ENCODE results near the gene TIMM44.
"Not testable (repeated sequence)": the region's sequence is repeated elsewhere in the genome, so short reads cannot be mapped to it uniquely, and the experiment has no call there.

The TIMM44 gene

DNA sequence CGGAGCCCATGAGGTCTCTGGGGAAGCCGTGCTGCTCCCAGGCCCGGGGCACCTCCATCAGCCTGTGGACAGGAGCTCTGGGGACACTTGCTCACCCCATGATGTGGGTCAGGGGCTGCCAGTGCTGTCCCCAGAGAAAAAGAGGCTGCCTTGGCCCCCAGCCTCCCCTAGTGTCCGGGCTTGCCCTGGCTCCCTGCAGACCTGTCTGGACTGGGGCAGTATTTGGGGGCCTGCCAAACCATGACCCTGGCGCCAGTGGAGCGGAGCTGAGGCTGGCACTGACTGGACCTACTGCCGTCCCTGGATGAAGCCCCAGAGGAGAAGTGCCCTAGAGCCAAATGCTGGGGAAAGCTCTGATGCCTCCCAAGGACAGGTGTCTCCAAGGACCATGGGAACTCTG lies 31.6 kb upstream of the TIMM44 start:
- no peak for DNase-seq

DNA sequence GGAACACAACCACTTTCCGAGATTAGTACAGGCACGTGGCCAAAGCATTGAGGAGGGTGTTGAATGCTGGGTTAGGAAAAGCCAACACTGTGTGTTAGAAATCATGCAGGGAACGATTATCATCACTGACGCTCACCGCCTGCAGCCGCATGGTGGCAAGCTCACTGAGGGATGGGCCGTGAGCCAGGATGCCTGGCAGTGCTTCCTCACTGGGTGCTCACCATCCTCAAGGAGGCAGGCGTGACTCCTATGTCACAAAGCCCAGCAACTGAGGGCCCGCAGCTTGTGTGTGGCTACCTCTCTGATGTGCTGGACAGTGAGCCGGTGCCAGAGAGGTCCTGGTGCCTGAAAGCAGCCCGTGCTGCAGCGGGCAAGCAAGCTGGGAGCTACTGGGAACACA lies 30.4 kb upstream of the TIMM44 start:
- no peak for DNase-seq

DNA sequence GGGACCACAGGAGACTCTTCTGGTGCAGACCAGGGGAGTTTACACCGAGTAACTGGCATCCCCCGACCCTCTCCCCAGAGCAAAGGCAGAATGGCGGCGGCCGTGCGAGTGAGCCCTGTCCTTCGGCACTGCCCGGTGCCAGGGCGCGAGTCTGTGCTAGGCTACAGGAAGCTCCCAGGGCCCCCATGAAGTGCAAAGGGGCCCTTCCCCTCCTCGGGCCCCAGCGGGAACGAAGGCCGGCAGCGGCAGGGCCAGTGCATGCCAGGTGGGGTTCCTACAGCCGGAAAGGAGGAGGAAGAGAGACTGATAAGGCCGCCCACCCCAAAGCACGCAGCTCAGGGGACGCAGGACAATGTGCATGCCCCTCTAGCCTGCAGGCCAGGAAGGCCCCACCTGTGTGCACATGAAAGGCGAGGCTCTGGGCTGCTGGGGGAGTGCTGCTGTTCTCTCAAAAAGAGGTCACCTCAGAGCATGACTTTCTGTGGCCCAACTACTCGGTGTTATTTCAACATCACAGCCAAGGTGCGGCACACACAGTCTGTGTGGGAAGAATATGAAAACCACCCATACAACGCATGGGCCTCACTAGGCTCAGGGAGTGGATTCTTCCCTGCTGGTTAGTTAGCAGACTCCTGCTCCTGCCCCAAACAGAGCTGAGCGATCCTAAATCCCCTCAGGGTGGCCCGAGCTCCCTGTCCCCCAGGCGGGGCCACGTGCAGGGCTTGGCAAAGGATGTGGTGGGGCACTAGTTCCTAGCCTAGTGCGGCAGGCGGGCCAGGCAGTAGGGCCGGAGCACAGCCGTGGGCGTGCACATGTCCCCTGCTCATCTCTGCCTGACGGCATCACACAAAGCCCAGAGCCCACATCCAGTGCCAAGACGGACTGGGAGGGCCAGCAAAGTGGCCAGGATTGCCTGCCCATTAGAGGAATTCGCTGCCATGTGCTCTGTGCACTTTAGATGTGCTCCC lies 28.4 kb upstream of the TIMM44 start:
- no peak for DNase-seq

GRCh38 chr19:7970716-7971448 lies 27.4 kb upstream of the TIMM44 start:
- DNase-seq: peak; percentile 12

DNA sequence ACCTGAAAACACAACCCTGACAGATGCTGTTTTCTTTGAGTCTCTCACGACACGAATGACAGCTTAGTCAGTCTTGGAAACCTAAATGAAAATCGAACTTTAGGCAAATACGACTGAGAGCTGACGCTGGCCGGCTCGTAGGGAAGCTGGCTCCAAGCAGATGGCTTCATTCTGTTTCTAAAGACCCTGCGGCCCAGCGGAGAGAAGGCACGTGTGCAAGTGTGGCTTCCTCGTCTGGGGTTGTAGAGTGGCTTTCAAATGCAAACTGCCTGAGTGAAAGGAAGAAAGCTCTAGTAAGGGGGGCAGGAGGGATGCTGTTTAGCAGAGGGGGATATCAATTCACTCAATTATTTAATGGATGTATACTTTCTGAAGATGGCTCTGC lies 26.1 kb upstream of the TIMM44 start:
- no peak for DNase-seq

DNA sequence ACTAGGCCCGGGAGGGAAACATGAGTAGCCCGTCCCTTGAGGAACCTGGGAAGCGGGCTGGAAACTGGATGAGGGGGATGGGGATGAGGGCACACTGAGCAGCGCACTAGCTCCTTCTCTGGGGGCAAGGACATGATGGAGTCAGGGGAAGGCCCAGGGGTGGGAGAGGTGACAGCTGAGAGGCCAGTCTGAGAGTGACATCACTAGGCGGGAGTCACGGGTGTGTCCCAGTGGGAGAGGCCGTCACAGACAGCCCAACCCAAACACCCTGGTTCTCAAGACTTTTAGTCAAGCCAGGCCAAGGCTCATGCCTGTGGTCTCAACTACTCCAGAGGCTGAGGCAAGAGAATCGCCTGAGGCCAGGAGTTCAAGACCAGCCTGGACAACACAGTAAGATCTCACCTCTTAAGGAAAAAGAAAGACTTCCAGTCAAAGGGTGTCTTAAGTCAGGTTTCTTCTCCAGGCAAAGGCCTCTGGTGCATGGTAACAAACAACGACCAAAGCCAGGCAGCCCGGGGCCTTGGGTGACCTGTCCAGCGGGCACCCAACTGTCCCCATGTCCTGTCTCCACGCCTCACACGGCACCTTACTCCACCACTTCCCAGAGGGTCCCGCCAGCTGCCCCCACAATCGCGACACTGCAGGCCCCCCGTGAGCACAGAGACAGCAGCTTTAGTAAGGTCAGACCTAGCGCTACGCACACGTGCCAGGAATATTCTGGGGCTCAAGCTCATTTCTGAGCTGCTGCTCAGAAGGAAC lies 25.5 kb upstream of the TIMM44 start:
- DNase-seq: no peak

- no peak for DNase-seq
Observed at GRCh38 chr19:7968008-7968795, 24.7 kb upstream of the TIMM44 start.

- DNase-seq: no peak
Observed at GRCh38 chr19:7965921-7966665, 22.6 kb upstream of the TIMM44 start.

DNA sequence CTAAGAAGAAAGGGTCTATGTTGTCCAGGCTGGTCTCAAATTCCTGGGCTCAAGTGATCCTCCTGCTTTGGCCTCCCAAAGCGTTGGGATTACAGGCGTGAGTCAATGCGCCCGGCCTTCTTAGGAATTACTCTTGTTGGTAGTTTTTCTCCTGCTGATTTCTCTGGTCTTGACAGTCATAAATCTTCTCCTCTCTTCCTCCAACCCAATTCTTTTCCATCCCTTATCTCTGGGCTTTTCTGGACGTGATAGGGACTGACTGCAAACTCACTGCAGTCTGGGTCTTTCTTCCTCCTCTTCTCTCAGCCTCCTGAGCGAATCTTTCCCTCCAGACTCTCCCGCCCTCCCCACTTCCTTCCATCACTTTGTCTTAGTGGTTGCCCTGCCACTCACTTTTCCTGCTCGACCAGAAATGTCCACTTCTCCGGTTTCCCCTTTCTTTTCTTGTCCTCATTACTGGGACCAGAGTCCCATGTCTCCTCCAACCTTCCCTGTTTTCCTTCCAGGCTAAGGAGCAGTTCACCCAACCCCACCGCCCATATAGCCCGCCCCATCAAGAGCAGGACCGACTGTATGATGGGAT lies 21.9 kb upstream of the TIMM44 start:
- no peak for DNase-seq

GRCh38 chr19:7963566-7963965 lies 20.1 kb upstream of the TIMM44 start:
- no peak for DNase-seq

DNA sequence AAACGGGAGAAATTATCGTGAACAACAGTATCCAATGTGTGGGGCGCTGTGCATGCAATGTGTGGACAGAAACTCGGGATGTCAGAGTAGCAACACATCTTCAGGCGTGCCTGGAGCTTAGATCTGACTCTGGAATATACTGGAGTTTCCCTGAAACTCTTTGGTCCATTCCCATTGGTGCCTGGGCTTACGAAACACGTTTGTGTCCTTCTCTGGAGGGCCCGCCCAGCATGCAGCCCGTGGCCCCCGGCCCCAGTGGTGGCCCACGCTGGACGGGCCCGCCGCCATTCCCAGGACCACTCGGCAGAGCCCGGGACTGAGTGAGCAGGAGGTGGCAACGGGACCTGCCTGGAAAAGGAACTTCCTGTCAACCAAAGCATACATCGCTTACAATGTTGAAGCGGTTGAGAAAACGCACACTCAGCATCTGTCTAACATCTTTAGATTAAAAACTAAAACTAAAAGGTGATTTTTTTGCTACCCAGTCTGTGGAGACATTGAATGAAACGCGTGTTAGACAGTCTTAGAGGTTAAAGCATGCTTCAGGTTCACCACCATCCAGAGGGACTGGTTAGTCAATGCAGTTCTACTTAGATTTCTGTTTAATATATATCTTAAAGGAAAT lies 19.3 kb upstream of the TIMM44 start:
- DNase-seq: no peak

GRCh38 chr19:7961920-7962626 lies 18.6 kb upstream of the TIMM44 start:
- DNase-seq: no peak

GRCh38 chr19:7961082-7961481 lies 17.6 kb upstream of the TIMM44 start:
- DNase-seq: not testable (repeated sequence)

DNA sequence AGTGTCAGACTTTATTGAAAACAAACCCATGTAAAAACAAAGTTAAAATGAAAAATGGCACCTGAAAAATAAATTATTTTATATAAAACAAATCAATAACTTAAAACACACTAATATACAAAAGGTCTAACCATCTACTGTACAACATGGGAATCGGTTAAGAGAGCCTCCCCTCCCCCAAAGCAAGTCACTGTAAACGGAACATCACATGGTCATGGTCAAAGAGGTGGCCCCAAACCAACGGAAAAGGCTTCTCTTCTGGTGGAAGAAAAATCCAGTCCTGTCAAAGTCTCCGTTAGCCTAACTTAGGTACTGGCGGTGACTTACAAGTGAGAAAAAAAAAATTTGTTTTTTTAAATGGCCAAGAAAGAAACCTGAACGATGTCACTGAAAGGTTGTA lies 15.7 kb upstream of the TIMM44 start:
- no peak for DNase-seq

DNA sequence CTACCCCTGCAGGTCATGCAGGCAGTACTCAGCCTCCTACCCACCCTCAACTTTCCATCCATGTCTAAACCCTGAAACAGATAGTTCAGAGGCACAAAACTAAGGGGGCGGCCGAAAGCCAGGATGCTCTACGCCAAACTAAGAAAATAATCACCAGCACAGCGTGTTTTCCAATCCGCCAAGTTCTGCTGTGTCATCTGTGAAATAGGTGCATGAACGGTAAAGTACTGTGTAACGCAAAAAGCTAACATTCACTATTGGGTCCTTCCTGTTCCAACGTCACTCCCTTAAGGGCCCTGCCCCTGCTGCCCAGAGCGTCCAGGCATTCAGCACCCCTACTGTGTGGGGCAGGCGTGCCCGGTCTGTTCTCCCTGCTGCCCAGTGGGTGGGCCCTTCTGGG lies 12.2 kb upstream of the TIMM44 start:
- DNase-seq: no peak

- DNase-seq: no peak
Observed at GRCh38 chr19:7953576-7953975, 10.1 kb upstream of the TIMM44 start.

- no peak for DNase-seq
Observed at GRCh38 chr19:7953060-7953459, 9.6 kb upstream of the TIMM44 start.

- no peak for DNase-seq
Observed at GRCh38 chr19:7947939-7948338, 4.5 kb upstream of the TIMM44 start.

GRCh38 chr19:7944177-7944761 lies 803 bp upstream of the TIMM44 start:
- peak; percentile 89 for DNase-seq

- no peak for DNase-seq
Observed at GRCh38 chr19:7942981-7943443, 454 bp downstream of the TIMM44 start.

All from inflammatory macrophage treated with lipopolysaccharide for 4 hours (primary cell).